ENCODE results near the gene MEF2D. TPM values are rescaled to one million over a fixed set of nuclear protein-coding genes. Genes with fewer than 3 reads are reported as not detected.
A peak's percentile ranks its signal among the peaks of the same experiment; 100 is the strongest.

MEF2D gene
- total RNA-seq, 2 experiments from 2014 or later: 28.8 to 32.8 TPM

DNA sequence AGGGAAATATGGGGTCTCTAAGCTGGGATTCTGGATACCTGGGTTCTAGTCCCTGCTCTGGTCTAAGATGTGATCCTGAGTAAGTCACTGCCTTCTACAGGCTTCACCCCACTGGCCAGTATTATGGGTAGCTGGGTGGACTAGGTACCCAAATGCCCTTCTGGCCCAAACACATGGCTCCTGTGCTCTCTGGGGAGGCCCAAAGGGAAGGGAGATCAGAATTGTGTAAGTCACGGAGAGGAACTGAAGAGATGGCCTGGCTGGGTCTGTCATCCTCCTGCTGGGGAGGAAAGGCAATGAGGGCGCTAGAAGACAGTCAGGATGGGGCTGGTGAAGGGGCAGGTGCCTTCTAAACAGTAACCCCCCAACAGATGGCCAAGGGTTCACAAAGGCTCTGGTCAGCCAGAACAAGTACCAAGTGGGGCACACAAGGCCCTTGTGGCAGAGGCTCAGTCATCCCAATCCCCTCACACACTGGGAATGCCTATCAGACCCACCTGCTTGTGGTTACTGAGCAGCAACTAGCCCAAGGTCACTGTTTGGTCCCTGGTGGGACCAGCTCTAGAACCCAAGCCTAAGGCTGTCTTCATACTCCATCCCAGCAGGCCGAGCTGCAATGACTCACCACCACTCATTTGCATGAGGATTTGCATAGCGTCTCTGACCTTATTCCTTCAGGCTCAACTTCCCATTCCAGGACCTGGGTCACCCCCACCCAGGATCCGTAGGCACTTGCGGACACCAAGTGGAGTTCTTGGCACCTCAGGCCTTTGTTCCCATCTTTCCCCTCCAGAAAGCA is 9.2 kb downstream of the MEF2D start:
- Mint-ChIP-seq H3K27ac (peak overlapping the region; percentile 17), H3K27me3 (ENCODE audit: low read depth) (no peaks in the 10 kb centered on the region), H3K4me3 (no peak overlapping the region), H3K9me3 (no peaks in the 10 kb centered on the region), H3K4me1 (ENCODE audit: low read depth) (peaks cover 93% of the 10 kb centered on the region), H3K36me3 (ENCODE audit: low read depth) (peaks cover under 1% of the 10 kb centered on the region)
- no peak for DNase-seq
- intact Hi-C loops (cut with micrococcal nuclease): no loop called here
- CTCF ChIA-PET: interaction anchor here (0.8 to 18.2 kb wide), 8 partner anchors 5 to 127 kb away, joined by 3 to 306 read pairs (median 4); partner anchors contain the start of gene MEF2D

DNA sequence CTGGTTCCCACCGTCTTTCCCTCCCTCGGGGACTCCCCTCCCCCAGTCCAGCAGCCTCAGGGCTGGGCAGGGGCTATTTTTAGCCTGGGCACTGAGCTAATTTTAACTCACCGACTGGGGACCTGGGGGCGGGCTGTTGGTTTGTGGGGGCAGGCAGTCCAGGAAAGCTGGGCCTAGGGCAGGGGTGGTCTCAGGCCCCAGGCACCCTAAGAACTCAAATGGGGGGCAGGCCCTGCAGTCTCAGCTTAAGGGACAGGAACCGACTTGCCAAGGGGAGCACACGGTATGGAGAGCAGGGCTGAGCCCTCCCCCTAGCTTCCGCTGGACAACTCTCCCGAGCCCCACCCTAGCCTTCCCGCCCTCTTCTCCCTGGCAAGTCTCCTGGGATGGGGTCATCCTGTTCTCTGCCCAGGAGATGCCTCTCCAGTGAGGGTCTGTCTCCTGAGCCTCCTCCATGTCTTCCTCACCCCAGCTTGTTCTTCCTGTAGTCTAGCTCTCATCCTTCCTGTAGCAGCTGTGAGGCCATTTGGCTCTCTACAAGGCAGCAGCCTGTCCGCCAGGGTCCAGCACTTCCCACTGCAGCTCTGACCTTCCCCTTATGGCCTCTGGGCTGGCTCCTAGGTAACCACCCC is 10.1 kb downstream of the MEF2D start:
- Mint-ChIP-seq H3K4me1 (ENCODE audit: low read depth) (peaks cover 87% of the 10 kb centered on the region), H3K36me3 (ENCODE audit: low read depth) (peaks cover 1% of the 10 kb centered on the region), H3K27ac (peak overlapping the region; percentile 80), H3K27me3 (ENCODE audit: low read depth) (no peaks in the 10 kb centered on the region), H3K4me3 (no peak overlapping the region), H3K9me3 (no peaks in the 10 kb centered on the region)
- intact Hi-C loops (cut with micrococcal nuclease): no loop called here
- CTCF ChIA-PET: interaction anchor here (0.6 to 18.2 kb wide), 12 partner anchors 6 to 129 kb away, joined by 3 to 306 read pairs (median 4); partner anchors contain the start of gene MEF2D
- no peak for DNase-seq

DNA sequence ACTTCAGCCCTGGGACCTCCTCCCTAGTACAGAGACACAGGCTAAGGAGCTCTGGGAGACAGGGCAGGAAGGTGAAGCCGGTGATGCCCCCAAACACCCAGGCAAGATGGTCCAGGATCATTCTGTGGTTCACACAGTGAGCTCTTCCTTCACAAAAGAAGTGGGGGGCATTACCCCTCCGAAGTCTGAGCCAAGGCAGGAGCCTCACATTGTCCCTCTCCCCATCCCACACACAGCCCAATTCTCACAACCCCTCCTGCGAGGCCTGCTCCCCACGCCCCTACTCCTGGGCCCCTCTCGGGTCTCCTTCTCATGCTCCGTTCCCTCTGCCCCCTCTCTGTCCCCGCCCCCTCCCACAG is 10.7 kb downstream of the MEF2D start:
- Mint-ChIP-seq H3K9me3 (no peaks in the 10 kb centered on the region), H3K27ac (peak overlapping the region; percentile 80), H3K36me3 (ENCODE audit: low read depth) (peaks cover 1% of the 10 kb centered on the region), H3K27me3 (ENCODE audit: low read depth) (no peaks in the 10 kb centered on the region), H3K4me1 (ENCODE audit: low read depth) (peaks cover 84% of the 10 kb centered on the region), H3K4me3 (no peak overlapping the region)
- CTCF ChIA-PET: interaction anchor here (1.1 to 18.2 kb wide), 8 partner anchors 6 to 119 kb away, joined by 3 to 306 read pairs (median 4); partner anchors contain the start of gene MEF2D
- intact Hi-C loops (cut with micrococcal nuclease): loop anchor here (1.0 kb wide), 2 partner anchors 9 to 11 kb away; no protein-coding TSS in a partner anchor
- DNase-seq: no peak

DNA sequence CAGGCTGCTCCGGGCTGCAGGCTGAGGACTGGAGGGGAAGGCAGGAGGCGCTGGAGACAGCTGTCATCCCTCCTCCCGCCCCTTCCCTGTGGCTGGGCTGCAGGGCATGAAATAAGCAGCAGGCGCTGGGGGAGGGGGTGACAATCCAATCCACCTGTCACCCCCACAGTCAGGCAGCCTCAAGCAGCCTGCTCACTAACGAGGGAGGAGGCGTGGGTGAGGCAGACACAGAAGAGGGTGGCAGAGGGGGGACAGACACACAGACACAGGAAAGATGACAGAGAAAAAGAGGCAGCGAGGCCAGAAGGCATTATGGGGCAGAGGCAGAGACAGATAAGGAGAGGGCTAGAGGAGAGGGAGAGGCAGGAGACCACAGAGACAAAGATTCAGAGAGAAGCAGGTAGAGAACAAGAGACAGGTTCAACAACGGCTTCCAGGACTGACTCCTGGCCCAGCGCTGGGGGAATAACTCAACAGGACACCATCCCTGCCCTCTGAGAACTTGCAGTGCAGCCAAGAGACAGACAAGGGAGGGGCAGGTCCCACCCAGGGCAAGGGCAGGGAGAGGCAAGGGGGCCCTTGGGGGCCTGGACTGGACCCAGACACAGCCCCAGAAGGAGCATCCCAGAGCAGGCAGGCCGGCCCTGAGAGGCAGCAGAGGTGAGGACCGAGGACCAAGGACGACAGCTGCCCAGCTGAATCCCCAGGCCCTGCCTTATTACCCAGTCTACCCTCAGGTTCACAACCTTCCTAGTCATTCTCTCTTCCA is 11.2 kb downstream of the MEF2D start:
- peaks cover 81% of the 10 kb centered on the region for H3K4me1 Mint-ChIP-seq (ENCODE audit: low read depth)
- H3K4me3 Mint-ChIP-seq: peak overlapping the region; percentile 10
- peak; percentile 79 for DNase-seq
- intact Hi-C loops (cut with micrococcal nuclease): loop anchor here (1.0 kb wide), 2 partner anchors 8 to 12 kb away; no protein-coding TSS in a partner anchor
- no peaks in the 10 kb centered on the region for H3K9me3 Mint-ChIP-seq
- H3K27me3 Mint-ChIP-seq (ENCODE audit: low read depth): no peaks in the 10 kb centered on the region
- H3K36me3 Mint-ChIP-seq (ENCODE audit: low read depth): peaks cover 1% of the 10 kb centered on the region
- CTCF ChIA-PET: interaction anchor here (1.2 to 18.2 kb wide), 8 partner anchors 6 to 119 kb away, joined by 3 to 306 read pairs (median 4); partner anchors contain the start of genes MEF2D and NAXE
- H3K27ac Mint-ChIP-seq: peak overlapping the region; percentile 82

DNA sequence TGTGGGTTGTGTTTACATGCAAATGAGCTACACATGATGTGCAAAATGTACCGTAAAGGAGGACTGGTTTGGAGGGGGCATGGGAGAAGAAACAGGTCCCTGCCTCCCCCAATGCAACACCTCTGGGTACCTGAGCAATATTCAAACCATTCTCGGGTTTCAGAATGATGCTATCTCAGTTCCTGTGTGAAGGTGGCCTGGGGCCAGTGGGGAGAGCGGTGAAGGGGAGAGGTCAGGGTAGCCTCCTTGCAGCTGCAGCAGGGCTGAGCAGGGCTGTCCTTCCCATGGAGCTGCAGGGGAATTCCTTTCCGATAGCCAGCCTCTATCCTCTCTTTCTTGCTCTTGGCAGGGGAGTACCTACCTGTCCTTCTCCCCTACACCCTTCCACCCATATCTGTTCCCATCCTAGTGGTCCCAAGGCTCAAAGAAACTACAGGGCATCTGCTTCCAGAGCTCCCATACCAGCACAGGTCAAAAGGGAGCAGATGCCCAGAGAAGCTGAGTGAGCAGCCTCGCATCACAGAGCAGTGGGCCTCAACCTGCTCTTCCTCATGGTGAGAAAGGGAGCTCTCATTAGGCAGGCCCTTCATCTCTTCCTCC is 11.9 kb downstream of the MEF2D start:
- DNase-seq: peak; percentile 74
- H3K27me3 Mint-ChIP-seq (ENCODE audit: low read depth): no peaks in the 10 kb centered on the region
- CTCF ChIA-PET: interaction anchor here (1.3 to 18.2 kb wide), 5 partner anchors 5 to 112 kb away, joined by 3 to 306 read pairs (median 4); partner anchors contain the start of genes MEF2D and NAXE
- peak overlapping the region; percentile 82 for H3K27ac Mint-ChIP-seq
- peak overlapping the region; percentile 53 for H3K4me3 Mint-ChIP-seq
- intact Hi-C loops (cut with micrococcal nuclease): loop anchor here (1.0 kb wide), 3 partner anchors 7 to 84 kb away; partner anchors contain the start of gene IQGAP3
- H3K9me3 Mint-ChIP-seq: no peaks in the 10 kb centered on the region
- H3K36me3 Mint-ChIP-seq (ENCODE audit: low read depth): peaks cover 1% of the 10 kb centered on the region
- H3K4me1 Mint-ChIP-seq (ENCODE audit: low read depth): peaks cover 79% of the 10 kb centered on the region

DNA sequence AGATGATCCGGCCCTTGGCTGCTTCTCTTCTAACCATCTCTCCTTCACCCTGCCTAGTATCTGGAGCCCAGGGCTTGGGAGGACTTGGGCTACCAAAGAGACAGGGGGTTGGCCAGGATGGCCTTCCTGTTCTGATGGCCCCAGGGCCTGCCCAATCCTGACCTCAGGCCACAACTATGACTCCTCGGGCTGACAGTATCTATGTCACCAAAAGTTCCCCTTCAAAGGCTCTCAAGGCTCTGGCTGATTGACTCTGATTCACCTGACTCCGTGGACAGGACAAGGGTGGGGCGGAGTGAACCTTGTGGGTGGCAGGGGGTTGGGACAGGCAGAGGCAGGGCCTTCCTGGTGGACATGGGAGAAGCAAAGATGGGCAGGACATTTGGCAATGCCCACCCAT is 12.7 kb downstream of the MEF2D start:
- H3K4me3 Mint-ChIP-seq: no peak overlapping the region
- intact Hi-C loops (cut with micrococcal nuclease): loop anchor here (1.0 kb wide), 1 partner anchor 84 kb away; the partner anchor contains the start of gene IQGAP3
- H3K27ac Mint-ChIP-seq: peak overlapping the region; percentile 62

DNA sequence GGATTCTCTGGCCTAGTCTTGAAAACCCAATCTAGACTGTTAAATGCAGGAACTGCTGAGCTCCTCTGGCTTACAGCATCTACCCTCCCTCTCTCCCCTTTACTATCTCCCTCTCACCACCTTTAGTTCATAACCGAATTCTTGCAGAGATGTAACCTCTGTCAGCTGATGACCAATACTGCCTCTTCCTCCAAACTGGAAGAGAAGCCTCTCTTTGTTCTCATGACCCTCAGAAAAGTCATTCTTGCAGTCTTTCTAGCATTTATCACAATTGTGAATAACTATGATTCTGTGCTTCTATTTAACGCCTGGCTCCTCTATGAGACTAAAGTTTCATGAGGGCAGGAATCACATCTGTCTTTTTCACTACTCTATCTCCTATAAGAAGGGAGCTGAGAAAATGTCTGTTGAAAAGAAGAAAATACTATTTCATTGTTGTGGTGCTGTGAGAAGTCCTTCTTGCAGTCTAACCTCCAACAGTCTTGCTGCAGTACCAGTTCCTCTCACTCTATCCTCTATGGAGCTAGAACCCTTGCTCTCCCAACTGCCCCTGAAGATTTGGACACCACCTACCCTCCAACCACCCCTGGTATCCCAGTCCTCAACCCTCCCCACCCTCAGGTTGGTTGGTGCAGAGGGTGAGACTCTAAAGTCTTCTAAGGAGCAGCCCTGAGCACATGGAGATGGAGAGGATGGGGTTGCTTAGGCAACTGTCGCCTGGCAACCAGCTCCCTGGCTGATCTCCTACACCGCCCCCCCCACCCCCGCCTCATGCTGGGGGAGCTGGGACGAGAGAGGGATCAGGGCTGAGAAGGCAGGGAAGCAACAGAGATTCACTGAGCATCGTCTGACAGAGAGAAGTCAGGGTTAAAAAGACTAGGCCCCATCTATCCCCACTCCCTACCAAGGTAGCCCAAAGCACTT is 13.9 kb downstream of the MEF2D start:
- Mint-ChIP-seq H3K4me3 (no peak overlapping the region), H3K9me3 (no peaks in the 10 kb centered on the region), H3K4me1 (ENCODE audit: low read depth) (peaks cover 77% of the 10 kb centered on the region), H3K27ac (no peak overlapping the region), H3K36me3 (ENCODE audit: low read depth) (peaks cover 9% of the 10 kb centered on the region), H3K27me3 (ENCODE audit: low read depth) (no peaks in the 10 kb centered on the region)
- intact Hi-C loops (cut with micrococcal nuclease): no loop called here
- CTCF ChIA-PET: interaction anchor here (1.0 to 18.2 kb wide), 3 partner anchors 10 to 122 kb away, joined by 3 to 306 read pairs (median 6); partner anchors contain the start of gene MEF2D
- DNase-seq: no peak

More for the DNA sequence above, 12.7 kb downstream of the MEF2D start:
- peaks cover 77% of the 10 kb centered on the region for H3K4me1 Mint-ChIP-seq (ENCODE audit: low read depth)
- H3K36me3 Mint-ChIP-seq (ENCODE audit: low read depth): peaks cover 1% of the 10 kb centered on the region
- no peaks in the 10 kb centered on the region for H3K9me3 Mint-ChIP-seq
- DNase-seq: peak; percentile 69
- CTCF ChIA-PET: interaction anchor here (18.1 to 18.2 kb wide), 2 partner anchors 4 to 9 kb away, joined by 306 read pairs; partner anchors contain the start of gene MEF2D
- no peaks in the 10 kb centered on the region for H3K27me3 Mint-ChIP-seq (ENCODE audit: low read depth)

DNA sequence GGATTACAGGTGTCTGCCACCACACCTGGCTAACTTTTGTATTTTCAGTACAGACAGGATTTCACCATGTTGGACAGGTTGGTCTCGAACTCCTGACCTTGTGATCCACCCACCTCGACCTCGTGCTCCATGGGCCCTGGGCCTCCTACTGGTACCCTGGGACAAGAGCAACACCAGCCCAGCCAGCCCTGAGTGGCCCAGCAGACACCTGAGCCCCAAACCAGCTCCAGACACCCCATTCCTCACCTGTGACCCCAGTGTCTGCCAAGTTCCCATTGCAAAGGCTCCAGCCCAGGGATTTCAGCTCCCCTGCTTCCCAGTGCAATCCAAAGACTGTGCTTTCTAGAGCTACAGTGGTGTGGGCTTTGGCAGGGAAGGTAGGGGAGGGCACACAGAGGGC is 14.6 kb downstream of the MEF2D start:
- Mint-ChIP-seq H3K27ac (no peak overlapping the region), H3K36me3 (ENCODE audit: low read depth) (peaks cover 13% of the 10 kb centered on the region)

DNA sequence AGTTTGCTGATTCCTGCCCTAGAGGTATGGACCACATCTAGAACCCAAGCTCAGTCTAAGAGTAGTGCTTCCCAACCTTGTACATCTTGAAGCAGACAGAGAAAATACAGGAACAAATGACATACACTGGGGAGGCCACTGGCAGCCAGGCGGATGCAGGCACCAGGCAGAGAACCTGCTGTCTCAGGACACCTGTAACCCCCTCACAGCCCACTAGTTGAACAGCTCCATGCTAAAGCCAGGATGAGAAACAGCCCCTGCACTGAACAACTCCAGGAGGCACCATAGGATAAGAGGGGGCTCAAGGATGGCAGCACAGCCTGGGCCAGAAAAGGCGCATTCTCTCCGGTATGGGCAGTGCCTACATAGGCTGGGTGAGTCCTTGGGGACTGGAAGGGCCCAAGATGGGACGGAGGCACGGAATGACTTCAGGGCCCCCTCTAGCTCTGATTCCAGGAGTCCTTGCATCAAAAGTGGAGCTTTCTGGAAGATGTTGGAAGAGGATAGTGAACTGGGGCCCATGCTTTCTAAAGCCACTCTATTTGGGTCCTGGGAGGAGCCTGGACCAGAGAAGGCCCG is 16.0 kb downstream of the MEF2D start:
- Mint-ChIP-seq H3K27me3 (ENCODE audit: low read depth) (no peaks in the 10 kb centered on the region), H3K36me3 (ENCODE audit: low read depth) (peaks cover 22% of the 10 kb centered on the region), H3K9me3 (no peaks in the 10 kb centered on the region), H3K4me3 (no peak overlapping the region), H3K4me1 (ENCODE audit: low read depth) (peaks cover 71% of the 10 kb centered on the region), H3K27ac (peak overlapping the region; percentile 9)
- intact Hi-C loops (cut with micrococcal nuclease): no loop called here
- CTCF ChIA-PET: interaction anchor here (1.0 to 18.2 kb wide), 5 partner anchors 12 to 124 kb away, joined by 3 to 306 read pairs (median 6); partner anchors contain the start of gene MEF2D
- no peak for DNase-seq

More for the DNA sequence above, 14.6 kb downstream of the MEF2D start:
- DNase-seq: no peak
- Mint-ChIP-seq H3K9me3 (no peaks in the 10 kb centered on the region), H3K4me3 (no peak overlapping the region), H3K4me1 (ENCODE audit: low read depth) (peaks cover 77% of the 10 kb centered on the region), H3K27me3 (ENCODE audit: low read depth) (no peaks in the 10 kb centered on the region)
- intact Hi-C loops (cut with micrococcal nuclease): no loop called here
- CTCF ChIA-PET: interaction anchor here (1.0 to 18.2 kb wide), 3 partner anchors 11 to 122 kb away, joined by 3 to 306 read pairs (median 6); partner anchors contain the start of gene MEF2D

DNA sequence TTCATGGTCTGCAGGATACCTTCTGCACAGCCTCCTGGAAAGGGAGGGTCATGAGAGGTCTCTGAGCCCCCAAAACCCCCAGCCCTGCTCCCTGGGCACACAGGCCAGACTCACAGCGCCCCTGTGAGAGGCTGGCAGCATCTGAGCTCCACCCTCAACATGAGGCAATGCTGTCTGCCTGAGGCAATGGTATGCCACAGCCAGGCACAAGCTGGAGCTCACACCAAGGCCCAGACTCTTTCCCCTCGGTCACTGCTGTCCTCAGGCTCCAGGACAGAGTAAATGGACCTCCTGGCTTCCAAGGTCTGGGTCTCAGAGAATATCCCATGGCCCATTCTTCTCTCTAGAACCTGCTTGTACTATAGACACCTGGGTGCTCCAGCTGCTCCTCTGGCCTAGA is 17.2 kb downstream of the MEF2D start:
- DNase-seq: no peak
- Mint-ChIP-seq H3K27me3 (ENCODE audit: low read depth) (no peaks in the 10 kb centered on the region), H3K4me3 (no peak overlapping the region), H3K4me1 (ENCODE audit: low read depth) (peaks cover 59% of the 10 kb centered on the region), H3K9me3 (no peaks in the 10 kb centered on the region), H3K36me3 (ENCODE audit: low read depth) (peaks cover 30% of the 10 kb centered on the region), H3K27ac (no peak overlapping the region)
- intact Hi-C loops (cut with micrococcal nuclease): no loop called here
- CTCF ChIA-PET: interaction anchor here (0.7 to 18.2 kb wide), 4 partner anchors 13 to 108 kb away, joined by 3 to 306 read pairs (median 3); partner anchors contain the start of genes MEF2D and NAXE

All from activated naive CD4-positive, alpha-beta T cell treated with anti-CD3 and anti-CD28 coated beads for 36 hours (primary cell).